Ovary (tissue), 3 donors: ENCODE measurements around the gene OLFML3.

Experiments used
- EP300 ChIP-seq: sonication (generic); formaldehyde crosslinking; IDR thresholded peaks from one replicate; pipeline ENCODE4 v1.6.1; 2017; ENCODE audit warnings: antibody characterized with exemption
- POLR2A ChIP-seq: fragments of 450-650 bp; IDR thresholded peaks from one replicate; pipeline ENCODE4 v1.6.1; 2017; ENCODE audit warnings: antibody characterized with exemption, mild to moderate bottlenecking, moderate library complexity
- TF ChIP-seq, protein P1 (sequence below), 3 donors: fragments of 450-650 bp in 2 of 3; fragments of 200-600 bp in 1 of 3; IDR thresholded peaks; one replicate each; pipeline versions ENCODE4 v1.5.1 to v1.8.0; 2016 to 2022; ENCODE audit warnings: antibody characterized with exemption in 3 of 3, mild to moderate bottlenecking in 1 of 3
- donor health status: DM: no; HTN: no; CAD: no.

DNA sequence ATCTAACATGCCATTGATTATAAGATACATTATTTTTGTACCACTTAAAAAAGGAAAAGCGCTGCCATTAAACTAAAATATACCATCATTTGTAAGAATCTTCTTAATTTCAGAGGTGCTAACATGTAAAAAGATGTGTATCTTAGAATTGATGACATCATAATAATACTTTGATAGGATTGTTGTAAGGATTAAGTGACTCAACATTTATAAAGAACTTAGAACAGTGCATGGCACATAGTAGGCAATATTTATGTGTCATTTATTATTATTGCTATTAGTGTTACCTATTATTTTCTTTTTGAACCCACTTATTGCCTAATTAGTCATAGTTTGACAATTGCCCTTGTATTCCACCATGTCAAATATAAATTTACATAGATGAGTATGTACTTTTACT, 28.4 kb upstream of the OLFML3 start:
- no peak for TF ChIP-seq POLR2A
- TF ChIP-seq, protein P1, sequence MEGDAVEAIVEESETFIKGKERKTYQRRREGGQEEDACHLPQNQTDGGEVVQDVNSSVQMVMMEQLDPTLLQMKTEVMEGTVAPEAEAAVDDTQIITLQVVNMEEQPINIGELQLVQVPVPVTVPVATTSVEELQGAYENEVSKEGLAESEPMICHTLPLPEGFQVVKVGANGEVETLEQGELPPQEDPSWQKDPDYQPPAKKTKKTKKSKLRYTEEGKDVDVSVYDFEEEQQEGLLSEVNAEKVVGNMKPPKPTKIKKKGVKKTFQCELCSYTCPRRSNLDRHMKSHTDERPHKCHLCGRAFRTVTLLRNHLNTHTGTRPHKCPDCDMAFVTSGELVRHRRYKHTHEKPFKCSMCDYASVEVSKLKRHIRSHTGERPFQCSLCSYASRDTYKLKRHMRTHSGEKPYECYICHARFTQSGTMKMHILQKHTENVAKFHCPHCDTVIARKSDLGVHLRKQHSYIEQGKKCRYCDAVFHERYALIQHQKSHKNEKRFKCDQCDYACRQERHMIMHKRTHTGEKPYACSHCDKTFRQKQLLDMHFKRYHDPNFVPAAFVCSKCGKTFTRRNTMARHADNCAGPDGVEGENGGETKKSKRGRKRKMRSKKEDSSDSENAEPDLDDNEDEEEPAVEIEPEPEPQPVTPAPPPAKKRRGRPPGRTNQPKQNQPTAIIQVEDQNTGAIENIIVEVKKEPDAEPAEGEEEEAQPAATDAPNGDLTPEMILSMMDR (IDR thresholded peaks at IDR 0.05), result no peak
- TF ChIP-seq EP300, result no peak
